Vagina (tissue), 2 donors: ENCODE data around the gene NPHP1.

Experiments
- CTCF ChIP-seq, 3 experiments: fragments of 450-650 bp in 2 of 3; fragments of 200-600 bp in 1 of 3; sonication (generic) in 1 of 3; IDR thresholded peaks; one replicate each; pipeline ENCODE4 v1.5.1; 2017 to 2019; ENCODE audit warnings: antibody characterized with exemption in 3 of 3, mild to moderate bottlenecking in 2 of 3, moderate library complexity in 2 of 3
- POLR2A ChIP-seq, 2 donors: fragments of 450-650 bp; IDR thresholded peaks; one replicate each; pipeline ENCODE4 v1.6.1; 2017; ENCODE audit warnings: antibody characterized with exemption in 2 of 2, mild to moderate bottlenecking in 2 of 2, moderate library complexity in 2 of 2
- POLR2AphosphoS5 ChIP-seq, 2 donors: sonication (generic); formaldehyde crosslinking; IDR thresholded peaks; one replicate each; pipeline ENCODE4 v1.9.0; 2017; ENCODE audit warnings: antibody characterized with exemption in 2 of 2, mild to moderate bottlenecking in 2 of 2, low read depth in 1 of 2; ENCODE audit not compliant: insufficient read depth in 1 of 2

GRCh38 chr2:110105183-110105582, 99.6 kb downstream of the NPHP1 start:
- TF ChIP-seq CTCF (IDR thresholded peaks at IDR 0.05) (no peak), POLR2A (IDR thresholded peaks at IDR 0.05) (no peak), POLR2AphosphoS5 (IDR thresholded peaks at IDR 0.05; ENCODE audit: insufficient read depth in 1 of 2, low read depth in 1 of 2) (no peak)
